ENCODE data around the gene ATF6. TPM values are rescaled to one million over a fixed set of nuclear protein-coding genes. Genes with fewer than 3 reads are reported as not detected.
A peak's percentile ranks its signal among the peaks of the same experiment; 100 is the strongest.

The ATF6 gene
- total RNA-seq, 2 experiments from 2014 or later: 10.2 to 13.9 TPM

DNA sequence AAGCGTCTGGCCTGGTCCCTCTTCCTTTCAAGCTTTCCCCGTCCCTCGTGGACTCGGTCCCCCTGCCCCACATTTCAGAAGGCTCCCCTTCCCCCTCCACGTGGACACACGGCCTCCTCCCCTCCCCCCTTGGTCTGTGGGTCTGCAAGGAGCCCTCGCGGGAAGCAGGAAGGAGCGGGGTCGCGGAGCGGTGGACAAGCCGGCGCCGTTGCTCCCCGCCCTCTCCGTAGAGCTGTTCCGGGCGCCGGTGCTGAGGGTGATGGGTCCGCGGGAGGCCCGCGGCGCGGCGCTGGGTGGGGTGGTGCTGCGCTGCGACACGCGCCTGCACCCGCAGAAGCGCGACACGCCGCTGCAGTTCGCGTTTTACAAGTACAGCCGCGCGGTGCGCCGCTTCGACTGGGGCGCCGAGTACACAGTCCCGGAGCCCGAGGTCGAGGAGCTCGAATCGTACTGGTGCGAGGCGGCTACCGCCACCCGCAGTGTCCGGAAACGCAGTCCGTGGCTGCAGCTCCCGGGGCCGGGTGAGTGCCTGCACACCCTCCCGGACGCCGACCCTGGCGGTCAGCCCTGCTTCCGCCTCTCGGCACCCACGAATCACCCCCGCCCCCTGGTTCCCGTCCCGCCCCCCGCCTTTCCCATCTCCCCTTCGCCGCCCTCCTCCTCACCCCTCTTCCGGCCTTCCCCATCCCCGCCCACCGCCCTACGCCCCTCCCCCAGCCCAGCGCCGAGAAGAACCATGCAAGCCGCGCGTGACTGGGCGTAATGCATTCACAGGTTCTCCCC, 39.5 kb upstream of the ATF6 start:
- TF ChIP-seq, protein P1, sequence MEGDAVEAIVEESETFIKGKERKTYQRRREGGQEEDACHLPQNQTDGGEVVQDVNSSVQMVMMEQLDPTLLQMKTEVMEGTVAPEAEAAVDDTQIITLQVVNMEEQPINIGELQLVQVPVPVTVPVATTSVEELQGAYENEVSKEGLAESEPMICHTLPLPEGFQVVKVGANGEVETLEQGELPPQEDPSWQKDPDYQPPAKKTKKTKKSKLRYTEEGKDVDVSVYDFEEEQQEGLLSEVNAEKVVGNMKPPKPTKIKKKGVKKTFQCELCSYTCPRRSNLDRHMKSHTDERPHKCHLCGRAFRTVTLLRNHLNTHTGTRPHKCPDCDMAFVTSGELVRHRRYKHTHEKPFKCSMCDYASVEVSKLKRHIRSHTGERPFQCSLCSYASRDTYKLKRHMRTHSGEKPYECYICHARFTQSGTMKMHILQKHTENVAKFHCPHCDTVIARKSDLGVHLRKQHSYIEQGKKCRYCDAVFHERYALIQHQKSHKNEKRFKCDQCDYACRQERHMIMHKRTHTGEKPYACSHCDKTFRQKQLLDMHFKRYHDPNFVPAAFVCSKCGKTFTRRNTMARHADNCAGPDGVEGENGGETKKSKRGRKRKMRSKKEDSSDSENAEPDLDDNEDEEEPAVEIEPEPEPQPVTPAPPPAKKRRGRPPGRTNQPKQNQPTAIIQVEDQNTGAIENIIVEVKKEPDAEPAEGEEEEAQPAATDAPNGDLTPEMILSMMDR (conservative IDR thresholded peaks at IDR 0.05; ENCODE audit: low read length): no peak
- no peak for TF ChIP-seq EZH2phosphoT487 (IDR thresholded peaks at IDR 0.05; ENCODE audit: borderline replicate concordance, low read depth, low read length)
- no peaks in the 10 kb centered on the region for H3K36me3 ChIP-seq (ENCODE audit: insufficient read depth, low read length)
- no peaks in the 10 kb centered on the region for H3K79me2 ChIP-seq (ENCODE audit: insufficient read depth, low read depth, low read length)
- peak; percentile 89 for DNase-seq (ENCODE audit: low spot score)
- H3K27ac ChIP-seq (ENCODE audit: low read depth, low read length, poor library complexity, severe bottlenecking): peak overlapping the region; percentile 61
- H4K20me1 ChIP-seq (ENCODE audit: insufficient read depth, low read length): no peaks in the 10 kb centered on the region
- CTCF ChIA-PET (ENCODE audit: unreplicated experiment): interaction anchor here (0.8 to 1.4 kb wide), 4 partner anchors 10 to 22 kb away, joined by 3 to 4 read pairs (median 3); no protein-coding TSS in a partner anchor
- H3K4me1 ChIP-seq (ENCODE audit: insufficient read depth, low read length, poor library complexity, severe bottlenecking): peaks cover 37% of the 10 kb centered on the region
- BruUV-seq (replicated peaks): no TSS peak
- peak overlapping the region; percentile 59; the same call in 1 of the 2 replicates for H2AFZ ChIP-seq (ENCODE audit: low read length)
- peak overlapping the region; percentile 84 for H3K4me2 ChIP-seq (ENCODE audit: low read length)
- POLR2A ChIA-PET: interaction anchor here (0.8 to 3.8 kb wide), 10 partner anchors 10 to 50 kb away, joined by 3 to 44 read pairs (median 4); partner anchors contain the start of genes ATF6, DUSP12 and FCRLA
- intact Hi-C loops (cut with micrococcal nuclease; ENCODE audit: unreplicated experiment): loop anchor here (1.0 kb wide), 1 partner anchor 19 kb away; the partner anchor contains the start of gene FCRLA
- no peaks in the 10 kb centered on the region for H3K9me3 ChIP-seq (ENCODE audit: low read length)
- no peaks in the 10 kb centered on the region for H3K9me2 ChIP-seq (ENCODE audit: insufficient read depth, low read length)
- peak overlapping the region; percentile 77 for H3K4me3 ChIP-seq (ENCODE audit: low read depth, low read length, poor library complexity, severe bottlenecking)

- H3K4me1 ChIP-seq (ENCODE audit: insufficient read depth, low read length, poor library complexity, severe bottlenecking): peaks cover 31% of the 10 kb centered on the region
- POLR2A ChIA-PET: interaction anchor here (0.9 to 3.8 kb wide), 6 partner anchors 10 to 36 kb away, joined by 3 to 44 read pairs (median 18); partner anchors contain the start of genes DUSP12 and FCRLA
- CTCF ChIA-PET (ENCODE audit: unreplicated experiment): interaction anchor here (1.1 to 1.4 kb wide), 2 partner anchors 14 to 20 kb away, joined by 3 to 4 read pairs; no protein-coding TSS in a partner anchor
- H4K20me1 ChIP-seq (ENCODE audit: insufficient read depth, low read length): no peaks in the 10 kb centered on the region
- H3K4me2 ChIP-seq (ENCODE audit: low read length): peak overlapping the region; percentile 84
- TF ChIP-seq, protein P1 (conservative IDR thresholded peaks at IDR 0.05; ENCODE audit: low read length): no peak
- no peak for TF ChIP-seq EZH2phosphoT487 (IDR thresholded peaks at IDR 0.05; ENCODE audit: borderline replicate concordance, low read depth, low read length)
- H3K9me3 ChIP-seq (ENCODE audit: low read length): no peaks in the 10 kb centered on the region
- TSS peak; percentile 81 for BruUV-seq (replicated peaks)
- no peak for DNase-seq (ENCODE audit: low spot score)
- H2AFZ ChIP-seq (ENCODE audit: low read length): peak overlapping the region; percentile 59; the same call in 1 of the 2 replicates
- peak overlapping the region; percentile 47 for H3K27ac ChIP-seq (ENCODE audit: low read depth, low read length, poor library complexity, severe bottlenecking)
- no peaks in the 10 kb centered on the region for H3K79me2 ChIP-seq (ENCODE audit: insufficient read depth, low read depth, low read length)
- H3K9me2 ChIP-seq (ENCODE audit: insufficient read depth, low read length): no peaks in the 10 kb centered on the region
- H3K36me3 ChIP-seq (ENCODE audit: insufficient read depth, low read length): no peaks in the 10 kb centered on the region
- intact Hi-C loops (cut with micrococcal nuclease; ENCODE audit: unreplicated experiment): no loop called here
- H3K4me3 ChIP-seq (ENCODE audit: low read depth, low read length, poor library complexity, severe bottlenecking): peak overlapping the region; percentile 77
Observed at GRCh38 chr1:161727256-161727924, 38.7 kb upstream of the ATF6 start.
